KOPT-K1 (cell line): Measurements from ENCODE around the gene CES4A.
A peak's percentile ranks its signal among the peaks of the same experiment; 100 is the strongest.
"Not testable (repeated sequence)": the region's sequence is repeated elsewhere in the genome, so short reads cannot be mapped to it uniquely, and the experiment has no call there.

Source experiments
- H3K27ac ChIP-seq: fragments of 200-600 bp; sonication (generic); 2 replicates; pipeline ENCODE4 v1.5.1; 2016; ENCODE audit warnings: antibody characterized with exemption, mild to moderate bottlenecking, low read depth, low read length; ENCODE audit not compliant: poor library complexity, severe bottlenecking
- H3K36me3 ChIP-seq: fragments of 200-600 bp; sonication (generic); 2 replicates; pipeline ENCODE4 v1.5.1; 2017; ENCODE audit warnings: antibody characterized with exemption, mild to moderate bottlenecking, low read length, moderate library complexity; ENCODE audit not compliant: insufficient read depth
- H3K9me3 ChIP-seq: fragments of 200-600 bp; sonication (generic); 2 replicates; pipeline ENCODE4 v1.5.1; 2017; ENCODE audit warnings: antibody characterized with exemption, low read length, mild to moderate bottlenecking; ENCODE audit not compliant: insufficient read depth, poor library complexity, severe bottlenecking

Gene CES4A

DNA sequence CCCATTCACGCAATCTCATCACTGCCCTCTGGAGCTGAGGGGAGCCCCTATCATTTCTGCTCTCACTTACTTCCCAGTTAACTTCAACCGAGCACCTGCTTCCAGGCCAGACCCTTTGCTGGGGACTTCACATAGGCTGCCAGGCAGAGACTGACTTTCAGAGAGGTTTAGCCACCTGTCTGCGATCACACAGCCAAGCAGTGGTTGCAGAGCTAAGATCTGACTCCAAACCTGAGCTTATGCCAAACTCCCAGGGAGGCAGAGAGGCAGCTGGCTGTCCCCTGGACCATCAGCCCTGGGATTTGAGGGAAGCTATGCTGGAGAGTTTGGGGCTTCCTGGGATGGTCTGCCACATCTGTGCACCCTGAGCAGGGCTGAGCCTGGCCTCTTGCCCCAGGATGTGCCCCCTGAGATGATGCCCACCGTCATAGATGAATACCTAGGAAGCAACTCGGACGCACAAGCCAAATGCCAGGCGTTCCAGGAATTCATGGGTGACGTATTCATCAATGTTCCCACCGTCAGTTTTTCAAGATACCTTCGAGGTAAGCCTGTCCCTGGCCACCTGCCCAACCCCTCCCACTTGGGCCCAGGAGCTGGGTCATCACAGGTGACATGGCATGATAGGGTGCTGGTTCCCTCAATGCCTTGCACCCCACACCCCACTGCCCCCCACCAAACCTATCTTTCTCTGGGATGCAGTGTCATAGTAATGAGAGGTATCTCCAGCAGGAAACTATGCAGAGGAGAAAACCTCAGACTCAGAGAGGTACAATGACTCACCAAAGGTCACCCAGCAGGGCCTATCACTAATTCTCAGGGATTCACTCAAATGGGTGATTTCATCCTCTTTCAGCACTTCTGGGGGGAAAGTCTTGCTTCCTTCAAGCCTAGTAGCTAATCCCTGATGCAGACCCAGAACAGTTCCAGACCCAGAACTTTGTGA, 17.3 kb upstream of the CES4A start:
- H3K9me3 ChIP-seq: no peaks in the 10 kb centered on the region
- H3K36me3 ChIP-seq: peaks cover 3% of the 10 kb centered on the region; the same call in 1 of the 2 replicates
- H3K27ac ChIP-seq: no peak overlapping the region

DNA sequence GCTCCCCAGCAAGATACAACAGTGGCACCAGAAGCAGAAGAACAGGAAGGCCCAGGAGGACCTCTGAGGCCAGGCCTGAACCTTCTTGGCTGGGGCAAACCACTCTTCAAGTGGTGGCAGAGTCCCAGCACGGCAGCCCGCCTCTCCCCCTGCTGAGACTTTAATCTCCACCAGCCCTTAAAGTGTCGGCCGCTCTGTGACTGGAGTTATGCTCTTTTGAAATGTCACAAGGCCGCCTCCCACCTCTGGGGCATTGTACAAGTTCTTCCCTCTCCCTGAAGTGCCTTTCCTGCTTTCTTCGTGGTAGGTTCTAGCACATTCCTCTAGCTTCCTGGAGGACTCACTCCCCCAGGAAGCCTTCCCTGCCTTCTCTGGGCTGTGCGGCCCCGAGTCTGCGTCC, 15.4 kb upstream of the CES4A start:
- Histone ChIP-seq H3K27ac (no peak overlapping the region), H3K36me3 (no peaks in the 10 kb centered on the region), H3K9me3 (no peaks in the 10 kb centered on the region)

- Histone ChIP-seq H3K36me3 (no peaks in the 10 kb centered on the region), H3K27ac (no peak overlapping the region)
These were observed 14.7 kb upstream of the CES4A start for GRCh38 chr16:66973716-66974115.

GRCh38 chr16:66974156-66974931, 14.0 kb upstream of the CES4A start:
- H3K27ac ChIP-seq, H3K36me3 ChIP-seq, H3K9me3 ChIP-seq: not testable (repeated sequence)

More at GRCh38 chr16:66973716-66974115, 14.7 kb upstream of the CES4A start:
- H3K9me3 ChIP-seq: no peaks in the 10 kb centered on the region

DNA sequence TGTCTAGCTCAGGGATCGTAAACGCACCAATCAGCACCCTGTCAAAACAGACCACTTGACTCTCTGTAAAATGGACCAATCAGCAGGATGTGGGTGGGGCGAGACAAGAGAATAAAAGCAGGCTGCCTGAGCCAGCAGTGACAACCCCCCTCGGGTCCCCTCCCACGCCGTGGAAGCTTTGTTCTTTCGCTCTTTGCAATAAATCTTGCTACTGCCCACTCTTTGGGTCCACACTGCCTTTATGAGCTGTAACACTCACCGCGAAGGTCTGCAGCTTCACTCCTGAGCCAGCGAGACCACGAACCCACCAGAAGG, 13.5 kb upstream of the CES4A start:
- not testable (repeated sequence) for H3K27ac ChIP-seq, H3K9me3 ChIP-seq, H3K36me3 ChIP-seq

DNA sequence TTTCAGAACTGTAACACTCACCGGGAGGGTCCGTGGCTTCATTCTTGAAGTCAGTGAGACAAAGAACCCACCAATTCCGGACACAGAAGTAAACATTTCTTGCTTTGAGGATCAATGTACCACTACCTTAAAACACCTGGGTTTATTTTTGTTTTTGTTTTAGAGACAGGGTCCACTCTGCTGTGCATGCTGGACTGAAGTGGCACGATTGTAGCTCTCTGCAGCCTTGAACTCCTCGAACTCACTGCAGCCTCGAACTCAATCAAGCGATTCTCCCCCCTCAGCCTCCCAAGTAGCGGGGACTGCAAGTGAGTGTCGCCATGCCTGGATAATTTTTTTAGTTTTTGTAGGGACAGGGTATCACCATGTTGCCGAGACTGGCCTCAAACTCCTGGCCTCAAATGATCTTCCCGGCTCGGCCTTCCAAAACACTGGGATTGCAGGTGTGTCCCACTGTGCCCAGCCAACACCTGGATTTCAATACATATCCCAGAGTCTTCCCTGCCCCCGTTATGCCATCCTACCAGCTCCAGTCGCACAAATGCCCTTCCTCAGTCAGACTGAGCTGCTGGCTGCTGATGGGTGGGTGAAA, 13.0 kb upstream of the CES4A start:
- H3K27ac ChIP-seq: no peak overlapping the region
- no peaks in the 10 kb centered on the region for H3K36me3 ChIP-seq
- no peaks in the 10 kb centered on the region for H3K9me3 ChIP-seq

DNA sequence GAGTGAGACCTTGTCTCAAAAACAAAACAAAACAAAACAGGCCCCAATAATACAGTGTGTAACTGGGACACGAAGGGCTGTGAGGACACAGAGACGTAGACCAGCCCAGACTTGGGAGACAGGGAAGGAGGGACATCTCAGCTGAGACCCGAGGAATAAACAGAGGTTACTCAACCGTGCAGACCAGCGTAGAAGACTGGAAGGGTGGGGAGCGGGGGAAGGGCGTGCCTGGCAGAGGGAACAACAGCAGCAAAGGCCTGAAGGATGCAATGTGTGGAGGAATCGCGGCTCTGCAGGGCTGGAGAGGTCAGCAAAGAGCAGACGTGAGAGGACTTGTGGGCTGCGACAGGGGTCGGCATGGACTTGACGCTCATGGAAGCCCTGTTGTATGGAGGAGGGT, 11.6 kb upstream of the CES4A start:
- Histone ChIP-seq H3K9me3 (no peaks in the 10 kb centered on the region), H3K27ac (no peak overlapping the region), H3K36me3 (no peaks in the 10 kb centered on the region)

DNA sequence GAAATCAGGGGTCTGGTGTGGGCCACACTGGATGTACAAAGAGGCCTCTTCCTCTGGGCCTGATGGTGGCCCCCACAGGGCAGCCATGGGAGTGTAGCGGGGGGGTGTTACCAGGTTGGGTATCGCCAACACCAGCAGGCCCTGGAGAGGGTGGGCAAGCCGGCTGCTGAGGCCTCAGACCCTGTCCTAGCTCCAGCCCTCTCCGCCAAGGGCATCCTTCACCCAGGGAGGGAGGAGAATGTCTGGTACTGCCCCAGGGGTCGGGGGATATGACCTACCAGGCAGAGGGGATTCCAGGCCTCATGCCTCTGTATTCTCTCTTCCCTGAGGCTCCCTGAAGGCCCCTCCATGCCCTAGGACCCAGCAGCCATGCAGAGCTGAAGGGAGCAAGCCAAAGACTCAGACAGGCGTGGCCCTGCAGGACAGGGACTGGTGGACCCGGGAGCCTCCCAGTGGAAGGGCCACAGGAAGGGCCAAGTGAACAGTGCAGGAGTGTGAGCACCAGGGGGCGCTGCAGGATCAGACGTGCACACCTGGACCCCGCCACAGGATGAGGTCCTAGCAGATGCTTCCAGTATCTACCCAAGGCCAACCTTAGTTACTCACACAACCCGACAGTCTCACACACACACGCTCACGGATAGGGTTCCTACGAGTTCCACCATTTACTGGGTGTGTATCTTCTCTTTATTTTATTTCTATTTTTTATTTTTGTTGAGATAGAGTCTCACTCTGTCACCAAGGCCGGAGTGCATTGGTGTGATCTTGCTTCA, 10.9 kb upstream of the CES4A start:
- Histone ChIP-seq H3K9me3 (no peaks in the 10 kb centered on the region), H3K27ac (no peak overlapping the region), H3K36me3 (no peaks in the 10 kb centered on the region)

DNA sequence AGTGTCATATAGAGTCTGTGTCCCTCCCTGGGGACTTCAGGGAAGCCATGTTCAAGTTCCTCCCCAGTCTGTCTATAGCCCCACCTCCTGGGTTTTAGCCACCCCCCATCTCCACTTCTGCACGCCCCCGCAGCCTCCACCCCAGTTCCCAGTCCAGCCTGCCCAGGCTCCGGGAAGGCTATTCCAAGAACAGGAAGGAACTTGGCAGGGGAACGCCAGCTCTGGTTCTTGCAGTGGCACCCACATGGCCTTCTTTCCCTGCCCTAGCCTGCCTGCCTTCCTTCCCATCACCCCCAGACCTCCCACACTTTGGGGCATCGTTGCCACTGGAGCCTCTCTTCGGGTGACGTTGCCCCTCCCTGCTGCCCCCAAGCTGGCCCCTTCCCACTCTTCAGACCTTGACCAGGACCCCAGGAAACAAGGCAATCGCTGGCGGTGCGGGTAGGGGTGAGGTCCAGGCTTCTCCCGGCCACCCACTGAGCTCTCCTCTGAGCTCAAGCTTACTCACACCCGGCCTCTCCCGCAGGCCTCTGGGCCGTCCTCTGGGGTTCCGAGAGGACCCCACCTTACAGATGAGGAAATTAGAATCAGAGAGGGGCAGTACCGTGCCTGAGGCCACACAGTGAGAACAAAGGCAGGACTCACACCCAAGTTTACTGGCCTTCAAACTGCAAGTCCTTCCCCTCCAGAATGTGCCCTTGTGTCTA, 9.2 kb upstream of the CES4A start:
- H3K27ac ChIP-seq: no peak overlapping the region
- H3K36me3 ChIP-seq: no peaks in the 10 kb centered on the region
- H3K9me3 ChIP-seq: no peaks in the 10 kb centered on the region

- no peak overlapping the region for H3K27ac ChIP-seq
- H3K9me3 ChIP-seq: no peaks in the 10 kb centered on the region
- H3K36me3 ChIP-seq: no peaks in the 10 kb centered on the region
These were observed 5.4 kb upstream of the CES4A start for GRCh38 chr16:66983033-66983432.

DNA sequence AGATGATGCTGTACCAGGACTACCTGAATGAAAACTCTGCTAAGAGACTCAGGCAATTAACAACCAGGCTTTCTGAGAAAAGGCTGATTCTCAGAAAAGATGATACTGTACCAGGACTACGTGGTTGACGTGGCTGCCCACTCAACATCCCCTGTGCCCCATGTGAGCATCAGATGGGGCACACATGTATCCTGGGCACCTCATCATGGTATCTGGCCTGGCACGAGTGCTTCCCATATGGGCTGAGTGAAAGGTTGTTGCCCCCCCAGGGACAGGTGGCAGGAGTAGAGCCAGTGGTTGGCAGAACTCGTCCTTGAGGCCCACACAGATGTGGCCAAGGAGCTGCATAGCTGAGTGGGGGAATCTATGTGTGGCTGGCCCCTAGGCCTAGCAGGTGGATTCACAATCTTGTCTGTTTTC, 3.5 kb upstream of the CES4A start:
- Histone ChIP-seq H3K9me3 (no peaks in the 10 kb centered on the region), H3K27ac (peak overlapping the region; percentile 60), H3K36me3 (no peaks in the 10 kb centered on the region)

DNA sequence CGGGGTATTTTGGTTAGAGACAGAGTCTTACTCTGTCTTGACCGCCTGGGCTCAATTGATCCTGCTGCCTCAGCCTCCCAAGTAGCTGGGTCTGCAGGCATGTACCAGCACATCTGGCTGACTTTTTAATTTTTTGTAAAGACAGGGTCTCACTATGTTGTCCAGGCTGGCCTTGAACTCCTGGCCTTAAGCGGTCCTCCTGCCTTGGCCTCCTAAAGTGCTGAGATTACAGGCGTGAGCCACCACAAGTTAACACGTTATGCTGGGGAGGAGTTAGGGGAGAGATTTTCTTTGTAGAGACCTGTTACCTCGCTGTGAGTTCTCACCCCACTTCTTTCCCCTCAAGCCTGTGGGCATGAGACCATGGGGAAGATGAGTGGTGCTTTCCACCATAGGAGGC, 1.8 kb upstream of the CES4A start:
- no peaks in the 10 kb centered on the region for H3K9me3 ChIP-seq
- no peaks in the 10 kb centered on the region for H3K36me3 ChIP-seq
- H3K27ac ChIP-seq: no peak overlapping the region

DNA sequence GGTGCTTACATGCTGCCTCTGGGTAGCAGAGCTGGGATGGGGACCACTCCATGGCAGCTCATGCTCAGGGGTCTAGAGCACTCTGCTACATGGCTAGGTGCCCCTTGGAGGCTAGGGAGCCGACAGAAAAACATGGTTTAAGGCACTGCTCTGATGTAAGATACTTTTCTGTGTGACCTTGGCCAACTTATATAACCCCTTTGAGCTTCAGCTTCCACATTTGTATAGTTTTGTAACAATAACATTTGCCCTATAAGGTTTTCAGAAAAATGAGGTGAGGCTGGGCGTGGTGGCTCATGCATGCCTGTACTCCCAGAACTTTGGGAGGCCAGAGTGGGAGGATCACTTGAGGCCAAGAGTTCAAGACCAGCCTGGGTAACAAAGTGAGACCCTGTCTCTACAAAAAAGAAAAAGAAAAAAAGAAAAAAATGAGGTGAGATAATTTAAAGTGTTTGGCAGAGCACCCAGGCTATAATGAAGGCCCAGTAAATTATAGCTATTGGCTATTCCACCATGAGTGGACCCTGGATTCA, 3.2 kb downstream of the CES4A start:
- H3K36me3 ChIP-seq: no peaks in the 10 kb centered on the region
- no peak overlapping the region for H3K27ac ChIP-seq
- H3K9me3 ChIP-seq: no peaks in the 10 kb centered on the region

- not testable (repeated sequence) for H3K9me3 ChIP-seq, H3K27ac ChIP-seq, H3K36me3 ChIP-seq
These were observed 5.2 kb downstream of the CES4A start for GRCh38 chr16:66993558-66993957.
